A549 (cell line): ENCODE measurements around the gene SUN2. TPM values are rescaled to one million over a fixed set of nuclear protein-coding genes. Genes with fewer than 3 reads are reported as not detected.

ENCODE experiments used
- ATAC-seq, 2 experiments: fragments of 200-7000 bp in 1 of 2; fragments of >200 bp in 1 of 2; cut with Nextera tagmentation in 1 of 2; cut with Tn5 transposase in 1 of 2; 3 replicates each; pipeline versions ENCODE4 v1.8.0 to v1.9.1; 2018 to 2020; ENCODE audit warnings: mild to moderate bottlenecking in 1 of 2, moderate library complexity in 1 of 2
- CTCF ChIA-PET: fragments of 300-600 bp; sonication (Branson Sonifier 250); formaldehyde crosslinking; extraction: SDS; loops from one replicate; lab custom pipeline; 2021; ENCODE audit warnings: antibody characterized with exemption, inconsistent platforms; lab: Yijun Ruan, JAX
- POLR2A ChIA-PET: fragments of 350-600 bp; formaldehyde crosslinking; extraction: SDS; loops from one replicate; lab custom pipeline; 2021; ENCODE audit warnings: antibody characterized with exemption, inconsistent platforms; lab: Yijun Ruan, JAX
- DNase-seq, 2 experiments: peaks; one replicate each; pipeline versions ENCODE4 v3.0.0 to v3.0.0-alpha.2; 2011 to 2016; ENCODE audit warnings: low read depth in 1 of 2, low spot score in 1 of 2
- FAIRE-seq: peaks from 2 replicates; lab custom pipeline; 2011; peaks lifted over from hg19 to GRCh38; lab: Jason Lieb, UNC
- H3K27ac ChIP-seq, 2 experiments: fragments of >200 bp; sonication (Bioruptor Twin); formaldehyde crosslinking; 3 replicates each; pipeline ENCODE4 v1.5.1; 2016 to 2017
- H3K4me1 ChIP-seq: fragments of >200 bp; sonication (Bioruptor Twin); formaldehyde crosslinking; 3 replicates; pipeline ENCODE4 v1.6.1; 2016
- H3K4me2 ChIP-seq: fragments of >200 bp; sonication (Bioruptor Twin); formaldehyde crosslinking; 3 replicates; pipeline ENCODE4 v1.6.1; 2016
- H3K4me3 ChIP-seq: fragments of >200 bp; sonication (Bioruptor Twin); formaldehyde crosslinking; 3 replicates; pipeline ENCODE4 v1.5.1; 2016
- H3K9me3 ChIP-seq: fragments of >200 bp; sonication (Bioruptor Twin); formaldehyde crosslinking; 3 replicates; pipeline ENCODE4 v1.6.1; 2016
- ATOH8 ChIP-seq: fragments of 250-450 bp; sonication (Bioruptor Pico); IDR thresholded peaks from 2 replicates; pipeline ENCODE4 v1.5.0; 2020; ENCODE audit warnings: low read depth, mild to moderate bottlenecking, moderate library complexity
- BHLHE40 ChIP-seq: IDR thresholded peaks from 2 replicates; pipeline ENCODE4 v1.6.1; 2012; ENCODE audit warnings: low read depth, low read length, inconsistent platforms
- CBX2 ChIP-seq: fragments of 200-600 bp; sonication (generic); IDR thresholded peaks from 2 replicates; pipeline ENCODE4 v1.6.1; 2016; ENCODE audit warnings: low read depth, mild to moderate bottlenecking, borderline replicate concordance
- EHF ChIP-seq: fragments of 250-450 bp; sonication (Bioruptor Pico); IDR thresholded peaks from 2 replicates; pipeline ENCODE4 v1.5.0; 2020; ENCODE audit warnings: mild to moderate bottlenecking
- ESRRA ChIP-seq: fragments of 150-350 bp; IDR thresholded peaks from 2 replicates; pipeline ENCODE4 v1.6.1; 2014; ENCODE audit warnings: mild to moderate bottlenecking, low read length, borderline replicate concordance
- FOXS1 ChIP-seq: fragments of 250-450 bp; sonication (Bioruptor Pico); IDR thresholded peaks from 2 replicates; pipeline ENCODE4 v1.5.0; 2020; ENCODE audit warnings: mild to moderate bottlenecking, moderate library complexity
- HOXB13 ChIP-seq: fragments of 250-450 bp; sonication (Bioruptor Pico); IDR thresholded peaks from 2 replicates; pipeline ENCODE4 v1.5.0; 2020; ENCODE audit warnings: low read depth, mild to moderate bottlenecking, moderate library complexity
- JUN ChIP-seq, 2 experiments: fragments of >200 bp; sonication (Bioruptor Twin); formaldehyde crosslinking; IDR thresholded peaks; 2 replicates in 1 of 2; 3 replicates in 1 of 2; pipeline ENCODE4 v1.6.1; 2016 to 2017
- JUNB ChIP-seq: fragments of >200 bp; sonication (Bioruptor Twin); formaldehyde crosslinking; IDR thresholded peaks from 2 replicates; pipeline ENCODE4 v1.6.1; 2016
- KDM1A ChIP-seq: fragments of 200-600 bp; sonication (generic); IDR thresholded peaks from 2 replicates; pipeline ENCODE4 v1.6.1; 2016; ENCODE audit warnings: low read depth, mild to moderate bottlenecking
- KDM5A ChIP-seq: fragments of 200-600 bp; sonication (generic); IDR thresholded peaks from 2 replicates; pipeline ENCODE4 v1.6.1; 2016; ENCODE audit warnings: antibody characterized with exemption, mild to moderate bottlenecking
- MAX ChIP-seq: IDR thresholded peaks from 2 replicates; pipeline ENCODE4 v1.6.1; 2012
- MAZ ChIP-seq: fragments of 150-350 bp; IDR thresholded peaks from 2 replicates; pipeline ENCODE4 v1.6.1; 2014; ENCODE audit warnings: antibody characterized with exemption, low read depth, low read length, borderline replicate concordance
- MYC ChIP-seq: IDR thresholded peaks from 2 replicates; pipeline ENCODE4 v1.6.1; 2012; ENCODE audit warnings: mild to moderate bottlenecking, inconsistent platforms, low read length, improper control_type of control experiment, borderline replicate concordance
- NR3C1 ChIP-seq: fragments of >200 bp; sonication (Bioruptor Twin); formaldehyde crosslinking; IDR thresholded peaks from 3 replicates; pipeline ENCODE4 v1.6.1; 2017
- PBX3 ChIP-seq: IDR thresholded peaks from 2 replicates; pipeline ENCODE4 v1.6.1; 2012
- RCOR1 ChIP-seq: fragments of 150-350 bp; IDR thresholded peaks from 2 replicates; pipeline ENCODE4 v1.6.1; 2014; ENCODE audit warnings: antibody characterized with exemption, low read length, low read depth
- RNF2 ChIP-seq: fragments of 200-600 bp; sonication (generic); IDR thresholded peaks from 2 replicates; pipeline ENCODE4 v1.6.1; 2016; ENCODE audit warnings: low read depth, mild to moderate bottlenecking, antibody characterized with exemption, moderate library complexity, borderline replicate concordance
- SREBF2 ChIP-seq: fragments of 450-650 bp; IDR thresholded peaks from 2 replicates; pipeline ENCODE4 v1.6.1; 2014; ENCODE audit warnings: mild to moderate bottlenecking, moderate library complexity
- TFCP2L1 ChIP-seq: fragments of 250-450 bp; sonication (Bioruptor Pico); IDR thresholded peaks from 2 replicates; pipeline ENCODE4 v1.5.0; 2021; ENCODE audit warnings: mild to moderate bottlenecking
- ZSCAN20 ChIP-seq: fragments of 250-450 bp; sonication (Bioruptor Pico); IDR thresholded peaks from 2 replicates; pipeline ENCODE4 v1.8.0; 2022; ENCODE audit warnings: mild to moderate bottlenecking, moderate library complexity
- WGBS: methylation state at CpG from one replicate; pipeline ENCODE4 v1.1.6; 2017; ENCODE audit errors: missing lambda C conversion rate; 5-methylcytosine and 5-hydroxymethylcytosine counted together
- polyA plus RNA-seq, 4 experiments: library from polyadenylated mRNA; depleted of rRNA in 3 of 4; stranded (reverse); fragments of >200 nt; fragmentation: RNase III in 1 of 4; extraction: RNeasy Plus Mini Kit Qiagen cat#74134 plus additional on column Dnase treatment in 1 of 4; gene quantifications; 2 replicates in 3 of 4; 3 replicates in 1 of 4; pipeline ENCODE4 v1.2.3, GENCODE V29; 2011 to 2017
- TF ChIP-seq, protein P1 (sequence below): fragments of 250-450 bp; sonication (Bioruptor Pico); IDR thresholded peaks from 2 replicates; pipeline ENCODE4 v1.5.0; 2021; ENCODE audit warnings: mild to moderate bottlenecking, moderate library complexity, borderline replicate concordance
- TF ChIP-seq, protein P2 (sequence below): fragments of 200-600 bp; sonication (generic); IDR thresholded peaks from 2 replicates; pipeline ENCODE4 v1.6.1; 2016; ENCODE audit warnings: antibody characterized with exemption, mild to moderate bottlenecking, moderate library complexity

Gene SUN2
- polyA plus RNA-seq, 2 of the 4 experiments (the other 2 are of a cell fraction) = 12.6 to 24.0 TPM

DNA sequence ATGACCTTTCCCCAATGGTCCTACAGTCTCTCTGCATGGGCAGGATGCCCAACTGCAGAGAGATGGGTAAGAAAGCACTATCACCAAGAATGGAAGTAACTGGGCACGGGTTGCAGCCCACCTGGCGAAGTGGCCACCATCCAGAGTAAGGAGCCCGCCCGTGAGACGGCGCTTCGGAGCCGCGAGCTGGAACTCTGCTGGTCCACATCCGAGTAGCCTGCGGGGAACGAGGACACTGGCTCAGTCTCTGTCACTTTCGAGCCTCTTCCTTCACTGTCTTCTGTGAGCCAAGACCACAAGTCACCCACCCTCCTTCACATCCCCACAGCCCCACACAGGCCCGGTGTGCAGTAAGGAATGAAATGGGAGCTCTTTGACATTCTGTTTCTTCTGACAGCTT is 5.7 kb downstream of the SUN2 start:
- peaks cover 12% of the 10 kb centered on the region for H3K4me1 ChIP-seq
- no peak overlapping the region for H3K4me3 ChIP-seq
- ATAC-seq (no peak), DNase-seq (no peak), FAIRE-seq (no peak)
- ChIA-PET POLR2A (no interaction called here), CTCF (interaction anchor here (0.8 to 2.7 kb wide), 6 partner anchors 16 to 253 kb away, joined by 3 to 6 read pairs (median 5); no protein-coding TSS in a partner anchor)
- 97% methylated on average over 14 of the region's 14 CpGs for WGBS
- TF ChIP-seq JUN (IDR thresholded peaks at IDR 0.05) = no peak
- no peak for TF ChIP-seq RNF2
- no peak for TF ChIP-seq ATOH8
- no peak for TF ChIP-seq BHLHE40
- no peak for TF ChIP-seq KDM5A
- no peak for TF ChIP-seq ESRRA
- TF ChIP-seq PBX3 = no peak
- no peak for TF ChIP-seq EHF
- TF ChIP-seq JUNB = no peak
- no peaks in the 10 kb centered on the region for H3K9me3 ChIP-seq
- H3K27ac ChIP-seq = no peak overlapping the region
- no peak overlapping the region for H3K4me2 ChIP-seq

GRCh38 chr22:38748487-38749136 is 7.2 kb downstream of the SUN2 start:
- Histone ChIP-seq H3K4me3 (no peak overlapping the region), H3K4me1 (no peaks in the 10 kb centered on the region), H3K4me2 (no peak overlapping the region), H3K27ac (no peak overlapping the region; a peak in 1 of 6 replicates), H3K9me3 (no peaks in the 10 kb centered on the region)
- TF ChIP-seq ESRRA (no peak), CBX2 (no peak), KDM1A (no peak), ZSCAN20 (CRISPR knock-in tag) (no peak), MAZ (no peak)
- TF ChIP-seq, protein P1, sequence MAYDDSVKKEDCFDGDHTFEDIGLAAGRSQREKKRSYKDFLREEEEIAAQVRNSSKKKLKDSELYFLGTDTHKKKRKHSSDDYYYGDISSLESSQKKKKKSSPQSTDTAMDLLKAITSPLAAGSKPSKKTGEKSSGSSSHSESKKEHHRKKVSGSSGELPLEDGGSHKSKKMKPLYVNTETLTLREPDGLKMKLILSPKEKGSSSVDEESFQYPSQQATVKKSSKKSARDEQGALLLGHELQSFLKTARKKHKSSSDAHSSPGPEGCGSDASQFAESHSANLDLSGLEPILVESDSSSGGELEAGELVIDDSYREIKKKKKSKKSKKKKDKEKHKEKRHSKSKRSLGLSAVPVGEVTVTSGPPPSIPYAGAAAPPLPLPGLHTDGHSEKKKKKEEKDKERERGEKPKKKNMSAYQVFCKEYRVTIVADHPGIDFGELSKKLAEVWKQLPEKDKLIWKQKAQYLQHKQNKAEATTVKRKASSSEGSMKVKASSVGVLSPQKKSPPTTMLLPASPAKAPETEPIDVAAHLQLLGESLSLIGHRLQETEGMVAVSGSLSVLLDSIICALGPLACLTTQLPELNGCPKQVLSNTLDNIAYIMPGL (CRISPR knock-in tag) = no peak
- no peak for FAIRE-seq
- POLR2A ChIA-PET = no interaction called here
- DNase-seq = no peak
- WGBS = 95% methylated on average over 6 of the region's 14 CpGs
- CTCF ChIA-PET = interaction anchor here (1.0 to 3.8 kb wide), 5 partner anchors 15 to 374 kb away, joined by 3 to 27 read pairs (median 5); no protein-coding TSS in a partner anchor
- no peak for ATAC-seq

- Histone ChIP-seq H3K4me1 (no peaks in the 10 kb centered on the region), H3K4me3 (no peak overlapping the region), H3K9me3 (no peaks in the 10 kb centered on the region), H3K4me2 (no peak overlapping the region), H3K27ac (no peak overlapping the region)
- ChIA-PET CTCF (interaction anchor here (0.9 to 3.8 kb wide), 3 partner anchors 12 to 349 kb away, joined by 3 to 27 read pairs (median 3); no protein-coding TSS in a partner anchor), POLR2A (no interaction called here)
- ATAC-seq (no peak), FAIRE-seq (no peak), DNase-seq (no peak)
- WGBS = 89% methylated on average over 8 of the region's 14 CpGs
- TF ChIP-seq MAZ (no peak), PBX3 (no peak), RCOR1 (no peak), HOXB13 (CRISPR knock-in tag) (no peak), MYC (no peak), FOXS1 (CRISPR knock-in tag) (no peak), TFCP2L1 (no peak), NR3C1 (no peak), MAX (no peak), SREBF2 (no peak), CBX2 (no peak)
- TF ChIP-seq, protein P2, sequence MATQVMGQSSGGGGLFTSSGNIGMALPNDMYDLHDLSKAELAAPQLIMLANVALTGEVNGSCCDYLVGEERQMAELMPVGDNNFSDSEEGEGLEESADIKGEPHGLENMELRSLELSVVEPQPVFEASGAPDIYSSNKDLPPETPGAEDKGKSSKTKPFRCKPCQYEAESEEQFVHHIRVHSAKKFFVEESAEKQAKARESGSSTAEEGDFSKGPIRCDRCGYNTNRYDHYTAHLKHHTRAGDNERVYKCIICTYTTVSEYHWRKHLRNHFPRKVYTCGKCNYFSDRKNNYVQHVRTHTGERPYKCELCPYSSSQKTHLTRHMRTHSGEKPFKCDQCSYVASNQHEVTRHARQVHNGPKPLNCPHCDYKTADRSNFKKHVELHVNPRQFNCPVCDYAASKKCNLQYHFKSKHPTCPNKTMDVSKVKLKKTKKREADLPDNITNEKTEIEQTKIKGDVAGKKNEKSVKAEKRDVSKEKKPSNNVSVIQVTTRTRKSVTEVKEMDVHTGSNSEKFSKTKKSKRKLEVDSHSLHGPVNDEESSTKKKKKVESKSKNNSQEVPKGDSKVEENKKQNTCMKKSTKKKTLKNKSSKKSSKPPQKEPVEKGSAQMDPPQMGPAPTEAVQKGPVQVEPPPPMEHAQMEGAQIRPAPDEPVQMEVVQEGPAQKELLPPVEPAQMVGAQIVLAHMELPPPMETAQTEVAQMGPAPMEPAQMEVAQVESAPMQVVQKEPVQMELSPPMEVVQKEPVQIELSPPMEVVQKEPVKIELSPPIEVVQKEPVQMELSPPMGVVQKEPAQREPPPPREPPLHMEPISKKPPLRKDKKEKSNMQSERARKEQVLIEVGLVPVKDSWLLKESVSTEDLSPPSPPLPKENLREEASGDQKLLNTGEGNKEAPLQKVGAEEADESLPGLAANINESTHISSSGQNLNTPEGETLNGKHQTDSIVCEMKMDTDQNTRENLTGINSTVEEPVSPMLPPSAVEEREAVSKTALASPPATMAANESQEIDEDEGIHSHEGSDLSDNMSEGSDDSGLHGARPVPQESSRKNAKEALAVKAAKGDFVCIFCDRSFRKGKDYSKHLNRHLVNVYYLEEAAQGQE = no peak
Observed at GRCh38 chr22:38745676-38746460, 9.9 kb downstream of the SUN2 start.
